Eye (tissue), 1 donor: Measurements from ENCODE around the gene SLC39A6.
A peak's percentile ranks its signal among the peaks of the same experiment; 100 is the strongest.
"Not testable (repeated sequence)": the region's sequence is repeated elsewhere in the genome, so short reads cannot be mapped to it uniquely, and the experiment has no call there.

ENCODE experiments used
- DNase-seq: peaks from one replicate; pipeline ENCODE4 v3.0.0-alpha.2; 2015

The SLC39A6 gene, protein sequence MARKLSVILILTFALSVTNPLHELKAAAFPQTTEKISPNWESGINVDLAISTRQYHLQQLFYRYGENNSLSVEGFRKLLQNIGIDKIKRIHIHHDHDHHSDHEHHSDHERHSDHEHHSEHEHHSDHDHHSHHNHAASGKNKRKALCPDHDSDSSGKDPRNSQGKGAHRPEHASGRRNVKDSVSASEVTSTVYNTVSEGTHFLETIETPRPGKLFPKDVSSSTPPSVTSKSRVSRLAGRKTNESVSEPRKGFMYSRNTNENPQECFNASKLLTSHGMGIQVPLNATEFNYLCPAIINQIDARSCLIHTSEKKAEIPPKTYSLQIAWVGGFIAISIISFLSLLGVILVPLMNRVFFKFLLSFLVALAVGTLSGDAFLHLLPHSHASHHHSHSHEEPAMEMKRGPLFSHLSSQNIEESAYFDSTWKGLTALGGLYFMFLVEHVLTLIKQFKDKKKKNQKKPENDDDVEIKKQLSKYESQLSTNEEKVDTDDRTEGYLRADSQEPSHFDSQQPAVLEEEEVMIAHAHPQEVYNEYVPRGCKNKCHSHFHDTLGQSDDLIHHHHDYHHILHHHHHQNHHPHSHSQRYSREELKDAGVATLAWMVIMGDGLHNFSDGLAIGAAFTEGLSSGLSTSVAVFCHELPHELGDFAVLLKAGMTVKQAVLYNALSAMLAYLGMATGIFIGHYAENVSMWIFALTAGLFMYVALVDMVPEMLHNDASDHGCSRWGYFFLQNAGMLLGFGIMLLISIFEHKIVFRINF

DNA sequence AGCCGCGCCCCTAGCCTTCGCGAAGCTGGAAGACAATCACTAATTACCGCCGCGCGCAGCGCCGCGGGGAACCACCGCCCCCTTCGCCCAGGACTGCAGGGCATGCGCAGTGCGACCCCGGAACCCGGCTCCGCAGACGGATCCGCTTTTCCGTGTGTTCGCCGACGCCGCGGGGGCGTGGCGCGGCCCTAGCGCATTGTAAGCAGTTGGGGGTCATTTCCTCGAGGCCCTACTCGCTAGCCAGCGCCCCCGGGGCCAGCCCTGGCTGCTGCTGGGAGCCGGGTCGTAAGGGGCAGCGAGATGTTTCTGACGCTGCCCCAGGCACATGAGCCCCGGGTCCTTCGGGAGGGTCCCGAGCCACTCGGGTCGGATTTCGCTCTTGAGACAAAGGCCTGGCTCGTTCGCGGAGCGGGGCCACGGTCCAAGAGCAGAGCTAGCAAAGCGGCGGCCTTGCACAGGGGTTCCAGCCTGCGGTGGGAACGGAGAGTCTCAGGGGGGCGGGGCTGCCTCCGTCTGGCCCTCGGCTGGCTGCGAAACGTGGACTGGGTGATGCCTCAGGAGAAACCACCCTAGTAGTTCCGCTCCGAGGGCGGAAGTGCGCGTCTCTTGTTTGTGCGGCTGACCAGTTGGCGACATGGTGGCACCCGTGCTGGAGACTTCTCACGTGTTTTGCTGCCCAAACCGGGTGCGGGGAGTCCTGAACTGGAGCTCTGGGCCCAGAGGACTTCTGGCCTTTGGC, at the start of gene SLC39A6, which contains the start of gene ELP2:
Gene SLC39A6, minus strand, starts transcription at position 41 of the 739 bp plus-strand sequence. CDS start 2,333 bp downstream, outside the sequence.
Gene ELP2, plus strand, starts transcription at position 600 of the 739 bp plus-strand sequence. Its CDS starts 35 bp downstream, at position 635.
- DNase-seq = peak; percentile 98

DNA sequence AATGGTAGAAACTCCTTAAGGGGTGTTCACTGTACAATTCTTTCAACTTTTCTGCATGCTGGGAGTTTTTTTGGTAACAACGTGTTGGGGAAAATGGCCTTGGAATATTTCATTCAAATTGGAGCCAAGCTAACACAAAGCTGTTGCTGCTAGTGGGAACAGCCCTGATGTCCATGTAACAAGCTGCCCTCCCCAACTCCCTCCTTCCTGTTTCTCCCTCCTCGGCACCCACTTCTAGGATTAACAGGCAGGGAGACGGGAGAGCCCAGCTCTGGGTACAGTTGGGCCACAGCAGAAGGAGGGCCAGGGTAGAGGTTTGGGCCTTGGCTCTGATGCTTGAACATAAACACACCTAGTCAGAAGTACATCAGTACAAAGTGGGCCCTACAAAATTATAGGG, 48.8 kb upstream of the SLC39A6 start:
- no peak for DNase-seq

DNA sequence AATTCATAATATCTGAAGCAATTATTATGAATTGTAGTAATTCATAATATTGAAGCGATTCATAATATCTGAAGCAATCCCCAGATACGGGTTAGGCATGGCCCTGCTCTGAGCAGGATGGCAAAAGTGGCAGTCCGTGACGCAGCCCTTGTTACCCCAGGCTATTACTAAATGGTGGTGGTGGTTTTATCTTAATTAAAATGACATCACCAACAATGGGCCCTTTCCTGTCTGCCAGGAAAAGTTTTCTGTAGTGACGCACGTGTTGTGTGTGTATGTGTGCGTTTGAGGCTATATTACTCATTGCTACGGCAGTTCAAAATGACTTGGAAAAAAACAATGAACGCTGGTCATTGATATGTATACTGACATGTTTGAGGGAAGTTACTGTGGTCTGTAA, 47.6 kb upstream of the SLC39A6 start:
- no peak for DNase-seq

DNA sequence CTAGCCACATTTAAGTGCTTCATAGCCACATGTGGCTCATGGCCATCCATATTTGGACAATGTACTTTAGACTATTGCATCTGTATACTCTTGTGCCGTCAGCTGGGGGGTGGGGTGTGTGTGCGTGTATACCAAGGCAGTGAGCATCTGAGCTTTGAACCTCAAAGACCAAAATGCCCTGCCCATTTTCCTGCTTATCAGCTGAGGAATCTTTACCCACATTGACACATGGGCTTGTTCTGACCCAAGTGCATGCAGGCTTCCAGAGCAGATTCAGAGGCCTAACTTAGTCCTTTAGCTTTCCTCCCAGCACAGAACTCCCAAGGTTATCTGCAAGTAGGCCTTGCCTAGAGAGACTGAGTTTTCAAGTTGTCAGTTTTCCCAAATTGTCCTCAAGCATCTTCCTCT, 47.0 kb upstream of the SLC39A6 start:
- DNase-seq = no peak

DNA sequence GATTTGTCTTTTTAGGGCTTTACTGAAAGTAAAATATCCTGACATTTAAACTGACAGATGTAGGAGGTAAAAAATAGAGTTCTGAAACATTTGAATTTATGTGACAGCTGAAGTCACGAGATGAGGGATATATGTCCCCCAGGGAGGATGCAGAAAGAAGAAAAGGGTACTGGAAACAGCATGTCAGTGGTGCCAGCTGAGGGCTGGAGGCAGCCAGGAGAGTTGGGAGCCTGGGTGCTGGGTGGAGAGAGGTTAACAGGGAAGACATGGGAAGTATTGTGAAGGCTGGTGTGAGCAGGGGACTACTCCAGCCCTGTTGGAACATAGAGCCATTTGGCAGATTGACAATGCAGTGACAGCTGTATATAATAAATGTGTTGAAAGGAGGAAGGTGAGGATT, 46.3 kb upstream of the SLC39A6 start:
- DNase-seq = no peak

DNA sequence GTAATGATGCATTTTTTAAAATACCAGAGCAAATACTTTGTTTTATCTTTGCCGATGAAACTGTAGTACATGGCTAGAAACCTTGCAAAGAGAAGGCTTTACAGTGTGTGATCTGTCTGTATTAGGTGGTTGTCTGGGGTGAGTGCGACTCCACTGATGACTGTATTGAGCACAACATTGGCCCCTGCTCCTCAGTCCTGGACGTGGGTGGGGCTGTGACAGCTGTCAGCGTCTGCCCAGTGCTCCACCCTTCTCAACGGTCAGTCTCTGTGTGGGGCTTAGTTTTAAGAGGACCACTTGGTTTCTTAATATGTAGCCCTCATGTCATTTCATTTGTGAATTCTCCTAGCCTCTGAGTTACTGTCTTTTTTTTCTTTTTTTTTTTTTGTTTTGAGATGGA, 40.8 kb upstream of the SLC39A6 start:
- DNase-seq = no peak

DNA sequence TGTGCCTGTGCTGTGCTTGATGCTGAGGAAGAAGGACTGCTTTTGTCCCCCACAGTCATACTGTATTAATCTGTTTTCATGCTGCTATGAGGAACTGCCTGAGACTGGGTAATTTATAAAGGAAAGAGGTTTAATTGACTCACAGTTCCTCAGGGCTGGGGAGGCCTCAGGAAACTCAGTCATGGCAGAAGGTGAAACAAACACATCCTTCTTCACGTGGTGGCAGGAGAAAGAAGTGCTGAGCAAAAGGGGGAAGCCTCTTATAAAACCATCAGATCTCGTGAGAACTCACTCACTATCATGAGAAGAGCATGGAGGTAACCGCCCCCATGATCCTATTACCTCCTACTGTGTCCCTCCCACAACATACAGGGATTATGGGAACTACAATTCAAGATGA, 39.2 kb upstream of the SLC39A6 start:
- DNase-seq = not testable (repeated sequence)

DNA sequence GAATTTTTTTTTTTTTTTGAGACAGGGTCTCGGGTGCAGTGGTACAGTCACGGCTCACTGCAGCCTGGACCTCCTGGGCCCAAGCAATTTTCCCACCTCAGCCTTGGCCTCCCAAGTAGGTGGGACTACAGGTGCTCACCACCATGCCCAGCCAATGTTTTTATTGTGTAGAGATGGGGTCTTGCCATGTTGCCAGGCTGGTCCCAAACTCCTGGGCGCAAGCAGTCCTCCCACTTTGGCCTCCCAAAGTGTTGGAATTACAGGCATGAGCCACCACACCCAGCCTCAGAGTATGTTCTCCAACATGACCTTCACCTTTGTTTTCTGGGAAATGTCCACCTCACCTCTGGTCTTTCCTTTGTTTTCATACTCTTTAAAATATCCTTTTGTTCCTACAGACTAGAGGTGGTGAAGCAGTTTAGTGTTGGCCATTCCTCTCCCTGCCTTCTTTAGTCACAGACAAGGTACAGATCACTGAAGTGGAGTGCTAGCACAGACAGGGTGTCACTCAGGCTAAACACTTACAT, 38.6 kb upstream of the SLC39A6 start:
- no peak for DNase-seq

DNA sequence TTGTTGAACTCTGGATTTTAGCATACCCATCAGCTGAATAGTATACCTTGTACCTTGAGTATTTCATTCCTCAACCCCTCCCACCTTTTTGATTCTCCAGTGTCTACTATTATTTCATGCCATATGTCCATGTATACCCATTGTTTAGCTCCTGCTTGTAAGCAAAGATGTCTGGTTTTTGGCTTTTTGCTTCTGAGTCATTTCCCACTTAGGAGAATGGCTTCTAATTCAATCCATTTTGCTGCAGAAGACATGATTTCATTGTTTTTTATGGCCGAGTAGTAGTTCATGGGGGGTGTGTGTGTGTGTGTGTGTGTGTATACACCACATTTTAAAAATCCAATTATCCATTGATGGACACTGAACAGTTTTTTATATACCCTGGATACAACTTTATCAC, 33.8 kb upstream of the SLC39A6 start:
- no peak for DNase-seq

DNA sequence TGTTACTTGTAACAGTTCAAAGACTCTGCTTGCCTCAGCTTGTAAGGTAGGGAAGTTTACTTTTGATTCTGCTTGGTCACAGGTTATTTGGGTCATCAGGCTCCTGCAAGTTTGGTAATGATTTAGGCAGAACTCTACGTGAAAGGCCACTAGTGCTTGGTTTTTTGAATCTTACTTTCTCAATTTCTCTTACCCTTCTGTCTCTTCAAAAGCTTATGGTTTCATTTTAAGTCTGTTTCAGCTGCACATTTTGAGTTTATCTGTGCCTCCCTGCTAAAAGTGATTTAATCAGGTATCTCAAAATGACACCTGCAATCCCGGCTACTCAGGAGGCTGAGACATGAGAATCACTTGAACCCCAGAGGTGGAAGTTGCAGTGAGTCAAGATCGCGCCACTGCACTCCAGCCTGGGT, 31.8 kb upstream of the SLC39A6 start:
- no peak for DNase-seq

DNA sequence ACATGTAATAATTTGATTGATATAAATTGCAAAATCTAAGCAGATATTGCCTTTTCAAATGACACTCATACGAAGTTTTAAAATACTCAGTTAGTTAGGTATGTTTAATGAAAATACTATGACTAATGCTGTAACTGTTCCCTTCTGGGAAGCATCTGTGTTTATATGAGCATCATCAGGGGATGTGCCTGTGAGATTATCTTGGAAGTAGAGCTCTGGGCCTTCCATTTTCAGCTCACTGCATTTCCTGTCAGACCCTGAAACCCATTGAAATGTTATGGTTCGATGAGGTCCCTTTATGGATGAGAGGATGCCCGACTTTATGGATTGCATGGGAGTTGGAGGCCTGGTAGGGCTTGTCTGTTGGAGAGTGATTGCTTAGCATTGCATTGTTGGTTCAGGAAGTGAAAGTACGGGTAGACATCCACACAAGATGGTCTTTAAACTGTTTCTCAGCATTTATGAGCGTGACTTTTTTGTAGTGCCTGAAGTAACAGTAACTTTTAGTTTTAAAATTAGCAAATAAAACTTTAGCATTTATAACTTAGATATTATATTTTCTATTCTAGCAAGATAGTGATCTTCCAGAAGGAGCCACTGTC, 29.2 kb upstream of the SLC39A6 start:
- DNase-seq = no peak

DNA sequence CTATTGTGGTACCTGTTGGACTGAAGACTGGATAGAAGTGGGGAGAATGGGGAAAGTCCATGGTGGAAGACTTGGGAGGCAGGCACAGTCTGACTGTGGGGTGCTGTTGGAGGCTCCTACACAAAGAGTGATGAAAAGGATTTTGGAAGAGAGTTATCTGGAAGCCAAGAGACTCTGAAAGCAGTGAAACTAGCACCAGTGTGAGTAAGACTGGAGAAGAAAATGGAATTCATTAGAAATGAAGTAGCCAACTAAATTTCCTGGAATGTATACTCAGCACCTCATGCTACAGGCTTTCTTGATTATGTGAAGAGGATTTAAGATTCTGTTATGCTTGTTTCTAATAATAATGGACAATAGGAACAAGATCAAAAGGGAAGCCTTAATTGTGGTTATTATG, 28.3 kb upstream of the SLC39A6 start:
- DNase-seq = no peak

DNA sequence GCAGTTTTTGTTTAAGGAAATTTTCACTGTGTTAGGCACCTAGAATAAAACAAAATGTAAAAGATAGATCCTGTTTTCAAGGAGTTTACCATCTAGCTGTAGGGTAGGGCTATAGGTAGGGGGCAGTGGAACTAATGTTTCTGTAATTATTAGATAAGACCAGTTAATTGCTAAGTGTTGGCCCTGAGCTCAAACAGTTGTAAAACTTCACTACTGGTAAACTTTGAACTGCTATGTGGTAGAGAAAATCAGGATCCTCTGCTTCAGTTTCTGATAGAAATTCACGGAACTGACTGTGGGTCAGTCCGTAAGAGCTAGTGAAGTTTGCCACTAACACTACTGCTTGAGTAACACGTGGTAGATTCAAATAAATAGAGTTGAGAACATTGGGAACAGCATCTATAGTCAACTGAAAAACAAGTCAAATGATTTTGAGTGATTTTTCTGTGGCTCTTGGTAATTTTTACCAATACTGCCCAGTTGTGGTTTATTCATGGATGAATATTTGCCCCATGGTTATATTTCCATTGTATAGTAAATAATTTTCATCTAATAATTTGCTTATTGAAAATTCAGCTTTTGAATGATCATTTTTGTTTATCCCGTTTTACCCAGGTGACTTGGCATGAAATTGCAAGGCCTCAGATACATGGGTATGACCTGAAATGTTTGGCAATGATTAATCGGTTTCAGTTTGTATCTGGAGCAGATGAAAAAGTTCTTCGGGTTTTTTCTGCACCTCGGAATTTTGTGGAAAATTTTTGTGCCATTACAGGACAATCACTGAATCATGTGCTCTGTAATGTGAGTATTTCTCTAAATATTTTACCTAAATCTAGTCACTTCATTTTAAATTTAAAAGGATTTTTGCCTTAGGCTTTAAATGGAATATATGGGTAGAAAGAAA, 27.0 kb upstream of the SLC39A6 start:
- DNase-seq = no peak

DNA sequence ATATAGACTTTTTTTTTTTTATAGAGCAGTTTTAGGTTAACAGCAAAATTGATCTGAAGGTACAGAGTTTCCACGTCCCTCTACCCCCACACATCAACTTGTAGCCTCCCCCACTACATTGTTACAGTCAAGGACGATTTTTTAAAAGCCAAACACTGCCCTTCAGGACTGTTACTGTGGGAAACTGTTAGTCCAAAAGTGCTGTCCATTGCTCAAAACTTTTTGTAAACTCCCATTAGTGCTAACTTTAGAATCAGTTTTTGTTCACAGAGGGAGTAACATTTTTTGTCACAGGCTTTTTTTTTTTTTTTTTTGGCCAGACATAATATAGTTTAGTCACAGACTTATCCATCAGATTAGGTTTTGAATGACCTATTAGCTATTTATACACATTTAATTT, 24.6 kb upstream of the SLC39A6 start:
- no peak for DNase-seq

DNA sequence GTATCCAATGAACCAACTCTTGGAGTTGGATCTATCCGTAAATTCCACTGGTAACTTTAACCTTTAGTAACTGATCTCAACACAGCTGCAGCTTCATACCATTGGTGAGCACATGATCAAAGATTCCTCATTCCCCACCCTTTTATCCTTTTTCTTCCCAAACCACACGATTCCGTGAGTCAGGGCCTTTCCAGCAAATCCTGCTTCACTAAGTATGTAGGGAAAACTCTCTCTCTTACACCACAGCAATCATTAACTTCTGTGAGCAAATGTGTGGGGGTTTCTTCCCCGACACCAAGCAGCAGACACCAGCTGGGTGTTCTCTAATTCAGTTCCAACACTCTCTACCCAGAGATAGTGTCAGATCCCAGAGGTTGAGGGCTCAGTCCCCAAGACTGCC, 24.1 kb upstream of the SLC39A6 start:
- no peak for DNase-seq

DNA sequence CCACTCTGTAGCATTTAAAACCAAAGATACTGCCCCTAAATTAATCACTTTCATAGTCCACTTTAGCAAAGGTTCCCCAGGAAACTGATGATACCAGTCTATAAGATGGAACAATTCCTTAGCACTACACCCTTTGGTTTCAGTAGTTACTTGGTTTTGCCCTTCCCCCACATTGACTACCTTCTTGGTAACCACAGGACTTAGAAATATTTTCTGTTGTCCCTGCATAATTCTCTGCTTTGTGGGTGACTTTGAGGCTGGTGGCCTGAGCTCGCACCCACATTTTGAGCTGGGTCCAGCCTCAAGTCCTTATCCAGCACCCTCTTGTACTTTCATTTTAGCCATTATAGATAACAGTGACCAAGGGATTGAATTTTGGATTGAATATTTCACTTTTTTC, 23.6 kb upstream of the SLC39A6 start:
- no peak for DNase-seq

DNA sequence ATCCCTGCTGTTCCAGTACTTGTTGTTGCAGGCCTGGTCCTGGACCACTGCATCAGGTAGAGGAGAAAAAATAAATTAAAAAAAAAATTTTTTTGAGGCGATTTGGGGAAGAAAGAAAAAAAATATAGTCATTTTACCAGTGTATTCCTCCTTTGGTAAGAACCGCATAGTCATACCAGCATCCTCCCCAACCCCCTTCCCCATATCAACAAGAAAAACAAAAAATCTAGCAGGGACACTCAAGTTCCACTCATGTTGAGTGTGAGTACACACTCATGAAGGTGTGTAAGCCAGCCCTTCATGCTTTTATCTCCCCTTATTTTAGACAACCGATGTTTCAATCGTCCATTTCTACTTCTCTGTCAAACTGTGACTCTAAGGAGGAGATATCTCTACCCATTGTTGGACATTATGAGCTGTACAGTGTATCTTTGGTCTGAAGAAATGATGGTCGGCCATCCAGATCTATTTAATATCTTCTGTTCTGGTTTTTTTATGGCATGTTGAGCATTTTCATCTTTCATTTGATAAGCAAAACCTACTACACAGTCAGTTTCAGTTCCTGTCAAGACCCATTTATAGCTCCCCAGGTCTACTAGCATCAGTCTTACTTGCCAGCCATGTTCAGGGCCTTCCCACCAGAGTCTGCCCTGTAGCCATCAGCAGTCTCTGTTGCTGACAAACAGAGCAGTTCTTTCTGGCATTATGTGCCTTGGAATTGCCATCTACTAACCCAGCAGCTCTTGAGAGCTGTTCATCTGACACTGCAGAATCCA, 20.6 kb upstream of the SLC39A6 start:
- DNase-seq = no peak

DNA sequence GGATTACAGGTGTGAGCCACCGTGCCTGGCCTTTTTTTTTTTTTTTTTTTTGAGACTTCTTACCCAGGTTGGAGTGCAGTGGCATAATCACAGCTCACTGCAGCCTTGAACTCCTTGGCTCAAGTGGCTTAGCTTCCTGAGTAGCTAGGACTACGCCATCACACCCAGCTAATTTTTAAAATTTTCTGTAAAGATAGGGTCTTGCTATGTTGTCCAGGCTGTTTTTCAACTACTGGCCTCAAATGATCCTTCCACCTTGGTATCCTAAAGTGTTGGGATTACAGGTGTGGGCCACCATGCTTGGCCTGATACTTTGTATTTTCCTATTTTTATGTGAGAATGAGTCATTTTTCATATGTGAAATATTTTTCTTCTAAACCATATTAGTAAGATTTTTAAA, 14.3 kb upstream of the SLC39A6 start:
- DNase-seq = no peak

DNA sequence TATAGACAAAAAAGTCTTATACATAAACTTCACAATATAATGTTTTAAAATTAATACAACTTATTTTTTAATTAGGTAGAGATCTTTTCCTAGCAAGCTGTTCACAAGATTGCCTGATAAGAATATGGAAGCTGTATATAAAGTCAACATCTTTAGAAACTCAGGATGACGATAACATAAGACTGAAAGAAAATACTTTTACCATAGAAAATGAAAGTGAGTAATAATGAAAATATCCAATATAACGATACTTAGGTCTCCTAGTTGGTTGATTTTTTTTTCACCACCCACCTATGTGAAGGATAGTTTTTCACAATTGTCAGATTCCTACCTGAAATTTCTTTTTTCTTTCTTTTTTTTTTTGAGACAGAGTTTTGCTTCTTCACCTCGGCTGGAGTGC, 13.6 kb upstream of the SLC39A6 start:
- no peak for DNase-seq

DNA sequence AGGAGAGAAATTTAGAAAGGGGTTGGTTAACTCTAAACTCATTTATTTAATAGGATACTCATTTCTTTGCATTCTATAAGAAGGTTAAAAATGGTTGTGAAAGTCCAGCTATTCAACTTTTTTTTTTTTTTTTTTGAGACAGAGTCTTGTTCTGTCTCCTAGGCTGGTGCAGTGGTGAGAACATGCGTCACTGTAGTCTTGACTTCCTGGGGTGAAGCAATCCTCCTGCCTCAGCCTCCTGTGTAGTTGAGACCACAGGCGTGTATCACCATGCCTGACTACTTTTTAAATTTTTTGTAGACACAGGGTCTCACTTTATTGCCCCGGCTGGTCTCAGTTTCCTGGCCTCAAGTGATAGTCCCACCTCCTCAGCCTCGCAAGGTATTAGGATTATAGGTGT, 12.4 kb upstream of the SLC39A6 start:
- DNase-seq = no peak

DNA sequence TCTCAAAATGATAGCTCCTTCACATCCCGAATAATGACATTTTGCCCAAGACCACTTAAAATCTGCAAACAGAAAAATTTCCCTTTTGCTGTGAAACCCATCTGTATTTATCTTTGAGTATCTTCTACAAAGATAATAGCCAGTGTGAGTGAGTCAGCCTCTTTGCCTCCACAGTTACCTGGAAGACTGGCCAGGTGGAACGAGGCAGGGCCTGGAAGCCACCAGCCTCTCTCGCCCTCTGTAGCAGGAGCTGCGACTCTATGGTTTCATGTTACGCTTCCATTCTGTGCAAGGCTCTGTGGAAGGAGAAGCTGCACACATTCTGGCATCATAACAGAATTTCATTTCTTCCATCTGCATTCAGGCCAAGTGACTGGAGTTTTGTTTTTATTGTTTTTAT, 10.1 kb upstream of the SLC39A6 start:
- DNase-seq = no peak
